Panc1 (cell line): Measurements from ENCODE around the gene PSORS1C2. TPM values are rescaled to one million over a fixed set of nuclear protein-coding genes. Genes with fewer than 3 reads are reported as not detected.

ENCODE experiments used
- ATAC-seq: fragments of 200-7000 bp; cut with Tn5 transposase; 2 replicates; pipeline ENCODE4 v1.9.1; 2020; ENCODE audit warnings: mild to moderate bottlenecking, moderate library complexity
- BruUV-seq: library from RNA; stranded (reverse); fragments of 400-500 nt; replicated peaks from 2 replicates; lab custom pipeline; 2021; lab: Mats Ljungman, UMichigan
- CTCF ChIA-PET: fragments of 300-600 bp; sonication (Branson Sonifier 250); formaldehyde crosslinking; loops from one replicate; lab custom pipeline; 2022; ENCODE audit warnings: antibody characterized with exemption; lab: Charles Lee
- POLR2A ChIA-PET: fragments of 300-600 bp; sonication (Branson Sonifier 250); formaldehyde crosslinking; loops from one replicate; lab custom pipeline; 2022; ENCODE audit warnings: antibody characterized with exemption; lab: Charles Lee
- DNase-seq: peaks from one replicate; pipeline ENCODE4 v3.0.0-alpha.2; 2010; ENCODE audit warnings: low read depth, low spot score
- H3K27ac ChIP-seq: 2 replicates; pipeline ENCODE4 v1.5.1; 2011; ENCODE audit warnings: mild to moderate bottlenecking, low read length, inconsistent platforms
- H3K27me3 ChIP-seq: fragments of 200-500 bp; sonication (Bioruptor generic); 2 replicates; pipeline ENCODE4 v1.6.0; 2014; ENCODE audit warnings: low read length, inconsistent platforms; ENCODE audit not compliant: control insufficient read depth, insufficient read depth
- H3K36me3 ChIP-seq: fragments of 200-500 bp; sonication (Bioruptor generic); 2 replicates; pipeline ENCODE4 v1.5.1; 2014; ENCODE audit warnings: inconsistent platforms, mild to moderate bottlenecking, low read length, moderate library complexity; ENCODE audit not compliant: control insufficient read depth, insufficient read depth
- H3K4me1 ChIP-seq: 2 replicates; pipeline ENCODE4 v1.5.1; 2011; ENCODE audit warnings: inconsistent platforms, mild to moderate bottlenecking, low read length, moderate library complexity; ENCODE audit not compliant: control insufficient read depth, insufficient read depth
- H3K4me3 ChIP-seq, 2 experiments: 2 replicates each; pipeline ENCODE4 v1.5.1; 2011 to 2012; ENCODE audit warnings: low read depth in 2 of 2, low read length in 2 of 2, mild to moderate bottlenecking in 2 of 2, inconsistent platforms in 1 of 2, moderate library complexity in 1 of 2
- H3K9me3 ChIP-seq: fragments of 200-500 bp; sonication (Bioruptor generic); 2 replicates; pipeline ENCODE4 v1.5.1; 2014; ENCODE audit warnings: low read depth, mild to moderate bottlenecking, inconsistent platforms, low read length, moderate library complexity; ENCODE audit not compliant: control insufficient read depth, insufficient read depth
- CTCF ChIP-seq: fragments of 450-650 bp; IDR thresholded peaks from 2 replicates; pipeline ENCODE4 v1.5.1; 2017; ENCODE audit warnings: mild to moderate bottlenecking
- POLR2AphosphoS5 ChIP-seq: IDR thresholded peaks from 2 replicates; pipeline ENCODE4 v1.6.1; 2012; ENCODE audit warnings: mild to moderate bottlenecking, low read depth, low read length, moderate library complexity
- REST ChIP-seq, 2 experiments: IDR thresholded peaks; 2 replicates each; pipeline ENCODE4 v1.6.1; 2011 to 2012; ENCODE audit warnings: low read depth in 2 of 2, control low read depth in 1 of 2, low read length in 1 of 2, mild to moderate bottlenecking in 1 of 2, moderate library complexity in 1 of 2; ENCODE audit not compliant: insufficient read depth in 1 of 2
- SIN3A ChIP-seq: IDR thresholded peaks from 2 replicates; pipeline ENCODE4 v1.6.1; 2012; ENCODE audit warnings: low read depth, mild to moderate bottlenecking, low read length, moderate library complexity, borderline replicate concordance; ENCODE audit not compliant: insufficient read depth
- TCF7L2 ChIP-seq: IDR thresholded peaks from 2 replicates; pipeline ENCODE4 v1.6.1; 2011; ENCODE audit warnings: mild to moderate bottlenecking, low read depth, low read length, inconsistent platforms
- in situ Hi-C: cut with HindIII; loops from 2 replicates; pipeline ENCODE4 v1.10.0; 2016; ENCODE audit warnings: low sequenced_read_pairs, low pct_unique_long_range_greater_than_20kb
- intact Hi-C: fragments of 100-400 bp; cut with micrococcal nuclease; formaldehyde crosslinking; loops from one replicate; pipeline ENCODE4 v1.10.0; 2022; ENCODE audit not compliant: unreplicated experiment
- total RNA-seq: library from RNA; stranded (reverse); gene quantifications from one replicate; pipeline ENCODE4 v1.2.1, GENCODE V29; 2021; ENCODE audit not compliant: unreplicated experiment

Gene PSORS1C2
- total RNA-seq, 1 experiment from 2014 or later = not detected

GRCh38 chr6:31140643-31141042 is 1.8 kb upstream of the PSORS1C2 start:
- in situ Hi-C loops (no loop called here), intact Hi-C loops (no loop called here)
- no peak for ATAC-seq
- POLR2A ChIA-PET = no interaction called here
- no peak overlapping the region for H3K4me3 ChIP-seq
- BruUV-seq = no TSS peak
- TF ChIP-seq SIN3A = no peak
- TF ChIP-seq TCF7L2 = no peak
- TF ChIP-seq CTCF = no peak
- no peak for TF ChIP-seq POLR2AphosphoS5
- TF ChIP-seq REST (IDR thresholded peaks at IDR 0.05; ENCODE audit: insufficient read depth in 1 of 2, low read depth in 2 of 2, low read length in 1 of 2) = no peak
- CTCF ChIA-PET = no interaction called here
- no peaks in the 10 kb centered on the region for H3K9me3 ChIP-seq
- H3K27me3 ChIP-seq = no peaks in the 10 kb centered on the region
- H3K36me3 ChIP-seq = 0 out of 2 replicates have a peak, but pooled peaks cover 2% of the 10 kb centered on the region
- no peaks in the 10 kb centered on the region for H3K4me1 ChIP-seq
- H3K27ac ChIP-seq = no peak overlapping the region
- DNase-seq = no peak

GRCh38 chr6:31139599-31139998 is 733 bp upstream of the PSORS1C2 start:
- no peaks in the 10 kb centered on the region for H3K4me1 ChIP-seq
- no peak for DNase-seq
- ChIA-PET POLR2A (interaction anchor here (0.6 kb wide), 1 partner anchor 24 kb away, joined by 3 read pairs; no protein-coding TSS in a partner anchor), CTCF (interaction anchor here (0.5 kb wide), 1 partner anchor 226 kb away, joined by 3 read pairs; no protein-coding TSS in a partner anchor)
- no peaks in the 10 kb centered on the region for H3K9me3 ChIP-seq
- H3K4me3 ChIP-seq = no peak overlapping the region
- intact Hi-C loops = loop anchor here (5.0 kb wide), 1 partner anchor 228 kb away; no protein-coding TSS in a partner anchor
- in situ Hi-C loops = no loop called here
- no peak overlapping the region for H3K27ac ChIP-seq
- ATAC-seq = no peak
- no TSS peak for BruUV-seq
- no peak for TF ChIP-seq CTCF
- no peak for TF ChIP-seq TCF7L2
- no peak for TF ChIP-seq REST (IDR thresholded peaks at IDR 0.05; ENCODE audit: insufficient read depth in 1 of 2, low read depth in 2 of 2, low read length in 1 of 2)
- TF ChIP-seq POLR2AphosphoS5 = no peak
- no peak for TF ChIP-seq SIN3A
- H3K27me3 ChIP-seq = no peaks in the 10 kb centered on the region
- no peaks in the 10 kb centered on the region for H3K36me3 ChIP-seq
